ENCODE measurements around the gene RHPN2. TPM values are rescaled to one million over a fixed set of nuclear protein-coding genes. Genes with fewer than 3 reads are reported as not detected.
A peak's percentile ranks its signal among the peaks of the same experiment; 100 is the strongest.

The RHPN2 gene
- total RNA-seq, 1 experiment from 2014 or later, result 29.2 TPM

DNA sequence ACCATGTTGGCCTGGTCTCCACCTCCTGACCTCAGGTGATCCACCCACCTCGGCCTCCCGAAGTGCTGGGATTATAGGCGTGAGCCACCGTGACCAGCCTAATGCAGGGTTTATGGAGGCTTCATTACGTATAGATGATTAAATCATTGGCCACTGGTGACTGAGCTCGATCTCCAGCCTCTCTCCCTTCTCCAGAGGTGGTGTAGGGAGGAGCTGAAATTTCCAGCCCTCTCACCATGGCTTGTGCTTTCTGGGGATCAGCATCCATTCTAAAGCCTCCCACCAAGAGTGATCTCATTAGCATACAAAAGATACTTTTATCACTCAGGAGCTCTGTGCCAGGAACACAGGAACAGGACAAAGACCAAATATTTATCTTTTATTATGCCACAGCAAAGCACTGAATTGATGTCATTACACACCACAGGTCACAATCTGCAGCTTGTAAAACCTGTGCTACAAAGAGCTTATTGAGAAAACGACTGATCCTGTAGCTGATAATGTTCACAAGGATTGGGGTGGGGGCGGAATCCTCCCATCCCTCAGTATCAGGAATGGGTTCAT, 32.4 kb downstream of the RHPN2 start:
- no peak overlapping the region for H3K9ac ChIP-seq (ENCODE audit: extremely low read depth, insufficient read length, low read length)
- H2BK5ac ChIP-seq (ENCODE audit: insufficient read length, low read length), result no peak overlapping the region
- no peak overlapping the region for H3K14ac ChIP-seq (ENCODE audit: insufficient read depth, low read length)
- H4K5ac ChIP-seq (ENCODE audit: insufficient read length, low read depth, low read length), result no peak overlapping the region
- no peak overlapping the region for H2BK12ac ChIP-seq (ENCODE audit: insufficient read length, low read depth, low read length)
- H3K4ac ChIP-seq (ENCODE audit: low read depth, low read length), result no peak overlapping the region
- H3K9me3 Mint-ChIP-seq, result peaks cover 26 to 35% of the 10 kb centered on the region in 2 experiments
- peak overlapping the region in 1 of 2 experiments; percentile 22; a peak in 2 of 5 replicates for H3K4me3 Mint-ChIP-seq
- H3K4me2 ChIP-seq (ENCODE audit: insufficient read depth, insufficient read length, low read length), result peak overlapping the region; percentile 18
- H3K4me1 ChIP-seq (ENCODE audit: insufficient read depth, low read length), result peaks cover 2% of the 10 kb centered on the region; the same call in 1 of the 2 replicates
- WGBS (ENCODE audit: extremely low coverage, insufficient read length, low lambda C conversion rate), result no CpG with 5 or more reads among the region's 8 CpGs
- H3K9me3 ChIP-seq (ENCODE audit: control insufficient read depth, low read depth, low read length), result peaks cover 11% of the 10 kb centered on the region
- no peaks in the 10 kb centered on the region for H3K23me2 ChIP-seq (ENCODE audit: insufficient read length, low read depth, low read length, poor library complexity, severe bottlenecking)
- H3K27ac ChIP-seq (ENCODE audit: insufficient read length, low read depth, low read length), result no peak overlapping the region
- no peaks in the 10 kb centered on the region for H4K20me1 ChIP-seq (ENCODE audit: control insufficient read depth, insufficient read depth, insufficient read length)
- no peak overlapping the region for H4K91ac ChIP-seq (ENCODE audit: insufficient read length, low read depth, low read length)
- DNase-seq, result no peak
- no peak overlapping the region for H3K18ac ChIP-seq (ENCODE audit: insufficient read length, low read depth, low read length)
- no peaks in the 10 kb centered on the region for H3K27me3 Mint-ChIP-seq (ENCODE audit: low read depth)
- TF ChIP-seq, protein P1, sequence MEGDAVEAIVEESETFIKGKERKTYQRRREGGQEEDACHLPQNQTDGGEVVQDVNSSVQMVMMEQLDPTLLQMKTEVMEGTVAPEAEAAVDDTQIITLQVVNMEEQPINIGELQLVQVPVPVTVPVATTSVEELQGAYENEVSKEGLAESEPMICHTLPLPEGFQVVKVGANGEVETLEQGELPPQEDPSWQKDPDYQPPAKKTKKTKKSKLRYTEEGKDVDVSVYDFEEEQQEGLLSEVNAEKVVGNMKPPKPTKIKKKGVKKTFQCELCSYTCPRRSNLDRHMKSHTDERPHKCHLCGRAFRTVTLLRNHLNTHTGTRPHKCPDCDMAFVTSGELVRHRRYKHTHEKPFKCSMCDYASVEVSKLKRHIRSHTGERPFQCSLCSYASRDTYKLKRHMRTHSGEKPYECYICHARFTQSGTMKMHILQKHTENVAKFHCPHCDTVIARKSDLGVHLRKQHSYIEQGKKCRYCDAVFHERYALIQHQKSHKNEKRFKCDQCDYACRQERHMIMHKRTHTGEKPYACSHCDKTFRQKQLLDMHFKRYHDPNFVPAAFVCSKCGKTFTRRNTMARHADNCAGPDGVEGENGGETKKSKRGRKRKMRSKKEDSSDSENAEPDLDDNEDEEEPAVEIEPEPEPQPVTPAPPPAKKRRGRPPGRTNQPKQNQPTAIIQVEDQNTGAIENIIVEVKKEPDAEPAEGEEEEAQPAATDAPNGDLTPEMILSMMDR (conservative IDR thresholded peaks at IDR 0.05), result no peak
- H3K27me3 ChIP-seq (ENCODE audit: insufficient read depth, low read length), result no peaks in the 10 kb centered on the region
- peaks cover 31 to 54% (median 37%) of the 10 kb centered on the region in 3 experiments for H3K36me3 Mint-ChIP-seq (ENCODE audit: insufficient read depth in 1 of 3, low read depth in 3 of 3)
- H3K79me1 ChIP-seq (ENCODE audit: insufficient read depth, low read depth, low read length, poor library complexity, severe bottlenecking), result peaks cover 2% of the 10 kb centered on the region
- no peak overlapping the region for H4K8ac ChIP-seq (replicated peaks; ENCODE audit: insufficient read length, low read depth, low read length)
- H3K23ac ChIP-seq (ENCODE audit: insufficient read length, low read depth, low read length), result no peak overlapping the region
- no peak overlapping the region for H2BK20ac ChIP-seq (ENCODE audit: low read depth, low read length, poor library complexity, severe bottlenecking)
- no peak overlapping the region for H3T11ph ChIP-seq (ENCODE audit: low read length)
- H2BK120ac ChIP-seq (ENCODE audit: low read depth, low read length, poor library complexity, severe bottlenecking), result no peak overlapping the region
- no peak overlapping the region for H3K56ac ChIP-seq (ENCODE audit: insufficient read length, low read depth, low read length)
- H2AK5ac ChIP-seq (ENCODE audit: insufficient read length, low read length), result no peak overlapping the region
- no peak overlapping the region for H2AFZ ChIP-seq (ENCODE audit: low read length)
- H3K27ac Mint-ChIP-seq, result peak overlapping the region; percentile 81 to 93 (median 92); a peak in 6 of 7 replicates
- no peaks in the 10 kb centered on the region for H3K79me2 ChIP-seq (ENCODE audit: insufficient read depth, low read length)
- peaks cover 15 to 17% of the 10 kb centered on the region in 2 experiments for H3K4me1 Mint-ChIP-seq
- no peak overlapping the region for H2BK15ac ChIP-seq (ENCODE audit: low read depth, low read length)

Measured in H9 (cell line).